GM19397 (cell line): ENCODE data around the gene NEB.
"Not testable (repeated sequence)": the region's sequence is repeated elsewhere in the genome, so short reads cannot be mapped to it uniquely, and the experiment has no call there.

Experiments
- ATAC-seq: cut with Tn5 transposase; IDR thresholded peaks from one replicate; pipeline ENCODE4 v1.9.1; 2021; ENCODE audit warnings: mild to moderate bottlenecking, moderate library complexity; ENCODE audit not compliant: unreplicated experiment

NEB gene

GRCh38 chr2:151707857-151708256 lies 26.4 kb downstream of the NEB start:
- no peak for ATAC-seq

- not testable (repeated sequence) for ATAC-seq
These were observed 29.8 kb downstream of the NEB start for GRCh38 chr2:151704480-151704961.

GRCh38 chr2:151698134-151698533 lies 36.1 kb downstream of the NEB start:
- not testable (repeated sequence) for ATAC-seq

DNA sequence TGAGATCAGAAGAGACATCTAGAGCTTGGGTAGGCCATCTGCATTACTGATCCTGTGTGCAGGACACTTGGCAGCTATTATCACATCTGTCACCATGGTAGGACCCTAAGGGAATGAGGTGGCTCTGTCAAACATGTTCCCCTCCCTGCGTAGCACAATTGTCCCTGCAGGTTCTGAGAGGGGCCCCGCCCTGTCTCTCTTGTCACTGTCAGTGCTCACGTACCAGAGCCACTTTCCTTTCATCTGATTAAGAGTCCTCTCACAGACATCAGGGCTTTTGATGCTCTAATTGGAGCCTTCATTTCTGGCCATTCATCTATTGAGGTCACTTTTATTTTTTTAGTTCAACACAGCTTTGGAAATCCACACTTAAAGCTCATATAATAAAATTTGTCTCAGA lies 38.5 kb downstream of the NEB start:
- no peak for ATAC-seq

DNA sequence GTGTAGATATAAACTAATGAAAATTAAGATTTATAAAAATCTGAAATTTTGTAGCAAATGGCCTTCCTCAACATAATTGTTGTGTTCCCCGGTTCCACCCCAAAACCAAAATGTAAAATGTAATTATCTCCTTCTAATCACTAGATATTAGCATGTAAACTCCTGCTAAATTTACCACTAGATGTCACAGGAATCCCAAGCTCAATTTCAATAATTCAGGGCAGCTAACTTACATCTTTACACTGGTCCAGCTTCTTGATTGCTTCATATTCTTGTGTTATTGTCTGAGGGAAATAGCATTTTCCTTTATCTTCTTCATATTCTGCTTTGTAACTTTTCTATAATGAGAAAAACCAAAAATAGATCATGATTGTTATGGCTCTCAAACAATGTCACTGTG lies 42.6 kb downstream of the NEB start:
- no peak for ATAC-seq

DNA sequence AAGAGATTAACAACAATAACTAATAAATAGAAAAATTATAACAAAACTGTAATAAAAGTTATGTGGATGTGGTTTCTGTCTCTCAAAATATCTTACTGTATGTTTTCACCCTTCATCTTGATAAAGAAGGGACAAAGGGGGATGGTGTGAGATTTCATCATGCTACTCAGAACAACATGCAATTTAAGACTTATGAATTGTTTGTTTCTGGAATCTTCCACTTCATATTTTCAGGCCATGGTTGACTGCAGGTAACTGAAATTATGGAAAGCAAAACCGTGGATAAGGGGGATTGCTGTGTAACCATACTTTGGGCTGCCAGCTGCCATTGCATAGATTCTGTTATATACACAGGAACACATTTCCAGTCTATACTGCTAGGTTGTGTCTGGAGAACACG lies 45.6 kb downstream of the NEB start:
- ATAC-seq, result no peak

DNA sequence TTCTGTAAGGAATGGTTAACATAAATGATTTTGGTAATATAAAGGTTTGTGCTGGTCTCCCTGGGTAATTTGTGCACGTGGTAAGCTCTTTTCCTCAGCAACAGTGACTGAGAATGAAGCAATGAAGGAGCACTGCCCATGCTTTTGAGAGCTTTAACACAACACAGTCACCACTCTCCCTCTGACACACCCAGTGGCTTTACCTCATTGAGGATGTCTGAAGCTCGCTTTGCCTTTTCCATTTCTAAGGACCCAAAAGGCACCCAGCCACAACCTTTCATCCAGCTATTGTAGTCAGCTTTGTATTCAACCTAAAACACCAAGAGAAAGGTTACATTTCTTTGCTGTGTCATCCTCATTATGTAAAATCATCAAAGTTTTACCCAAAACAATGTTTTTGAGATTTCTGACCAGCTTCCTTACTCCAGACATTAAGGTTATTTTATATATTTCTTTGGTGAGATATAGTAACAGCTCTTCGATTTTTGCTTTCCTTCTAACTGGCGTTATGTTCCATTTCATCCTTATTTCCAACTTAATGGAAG lies 51.7 kb downstream of the NEB start:
- ATAC-seq, result no peak

DNA sequence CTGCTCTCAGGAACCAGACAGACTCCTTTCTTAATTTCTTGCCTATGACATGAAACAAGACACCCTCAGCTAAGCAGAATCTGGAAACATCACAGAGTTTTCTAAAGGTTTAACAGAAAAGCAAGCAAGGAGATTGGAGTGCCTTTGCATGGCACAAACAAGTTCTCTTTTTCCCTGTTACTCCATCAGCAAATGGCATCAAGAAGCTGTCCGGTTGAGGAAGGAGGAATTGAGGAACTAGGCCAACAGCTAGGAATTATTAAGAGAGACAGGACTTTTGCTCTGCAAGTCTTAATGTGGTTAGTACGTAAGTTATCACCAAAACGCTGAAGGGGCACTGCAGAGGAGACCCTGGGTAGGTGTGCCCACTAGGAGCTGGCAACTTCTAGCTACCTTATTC lies 53.2 kb downstream of the NEB start:
- no peak for ATAC-seq

- ATAC-seq, result no peak
These were observed 54.3 kb downstream of the NEB start for GRCh38 chr2:151679994-151680393.

DNA sequence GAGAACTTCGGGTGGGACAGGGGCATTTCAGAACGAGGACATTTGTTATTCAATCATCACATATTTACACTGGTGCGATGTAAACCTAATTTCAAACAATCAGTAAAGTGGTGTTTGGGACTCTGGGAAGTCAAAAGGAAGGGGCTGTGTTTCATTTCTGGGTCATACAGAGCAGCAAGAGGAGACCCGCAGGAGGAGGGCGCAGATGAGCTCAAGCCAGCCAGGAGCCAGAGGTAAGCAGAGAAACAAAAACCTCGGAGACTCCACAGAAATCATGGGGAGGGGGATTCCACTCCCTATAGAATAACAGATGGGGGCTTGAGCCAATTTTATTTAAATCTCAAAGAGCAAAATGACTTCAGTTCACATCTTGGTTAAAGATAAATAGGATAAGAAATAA lies 55.4 kb downstream of the NEB start:
- no peak for ATAC-seq

DNA sequence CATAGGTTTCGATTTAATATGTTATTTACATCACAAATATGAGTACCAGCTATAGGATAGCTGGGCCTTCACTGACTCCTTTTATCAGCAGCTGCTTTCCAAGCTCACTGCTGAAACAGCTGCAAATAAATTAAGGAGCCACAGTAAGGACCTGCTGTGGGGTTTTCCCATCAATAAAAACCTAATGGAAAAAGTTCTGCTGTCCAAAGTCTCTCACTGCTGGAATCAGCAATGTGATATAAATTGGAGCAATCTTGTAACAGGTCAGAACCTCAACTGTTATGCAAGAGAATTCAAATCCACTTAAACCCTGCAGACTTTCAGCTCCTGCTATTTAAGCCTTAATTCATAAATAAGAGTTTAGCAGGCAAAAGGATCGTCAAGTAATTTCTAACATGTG lies 61.3 kb downstream of the NEB start:
- ATAC-seq, result no peak

DNA sequence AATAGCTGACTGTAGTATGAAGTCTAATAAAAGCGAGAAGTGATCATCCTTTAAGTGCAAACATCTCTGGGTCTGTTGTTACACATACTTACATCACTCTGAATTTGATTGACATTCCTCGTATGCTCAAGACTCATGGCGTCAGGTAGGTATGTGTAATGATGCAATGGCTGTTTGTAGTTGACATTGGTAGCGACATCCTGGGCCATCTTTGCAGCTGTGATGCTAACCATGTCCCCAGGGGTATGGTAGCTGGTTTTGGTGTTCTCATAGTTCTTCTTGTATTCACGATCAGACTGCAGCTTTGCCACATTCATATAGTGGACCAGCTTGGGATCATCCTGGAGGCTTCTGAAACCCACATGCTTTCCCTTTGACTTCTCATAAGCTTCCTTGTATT lies 62.0 kb downstream of the NEB start:
- ATAC-seq, result no peak

DNA sequence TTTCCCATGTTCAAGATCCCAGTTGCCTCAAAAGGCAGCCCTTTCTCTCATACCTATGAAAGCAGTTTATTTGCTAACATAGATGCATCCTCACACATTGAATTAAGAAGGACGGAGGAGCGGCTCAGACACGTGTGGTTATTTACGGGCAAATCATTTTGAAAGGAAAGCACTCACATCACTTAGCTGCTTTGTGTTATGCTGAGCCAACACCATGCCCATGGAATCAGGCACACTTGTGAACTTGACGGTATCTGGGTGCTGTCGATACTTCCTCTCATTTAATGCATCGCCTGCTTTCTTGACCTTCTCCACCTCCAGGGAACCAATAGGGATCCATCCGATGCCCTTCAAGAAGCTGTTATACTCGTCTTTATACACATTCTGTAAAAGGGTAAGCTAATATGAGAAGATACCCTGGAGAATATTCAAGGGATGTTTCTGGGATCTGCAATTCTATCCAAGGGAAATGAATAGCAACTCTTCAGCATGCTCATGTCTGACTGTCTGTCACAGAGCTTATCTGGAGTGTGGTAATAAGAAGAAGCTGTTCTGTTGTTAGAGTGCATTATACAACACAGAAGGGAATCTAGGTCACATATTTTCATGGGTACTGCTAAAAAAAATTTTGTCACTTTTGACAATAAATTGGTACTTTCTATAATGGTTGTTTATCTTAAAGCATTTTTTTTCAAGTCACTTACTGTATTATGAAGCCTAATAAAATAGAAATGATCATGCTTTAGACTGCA lies 63.3 kb downstream of the NEB start:
- no peak for ATAC-seq

DNA sequence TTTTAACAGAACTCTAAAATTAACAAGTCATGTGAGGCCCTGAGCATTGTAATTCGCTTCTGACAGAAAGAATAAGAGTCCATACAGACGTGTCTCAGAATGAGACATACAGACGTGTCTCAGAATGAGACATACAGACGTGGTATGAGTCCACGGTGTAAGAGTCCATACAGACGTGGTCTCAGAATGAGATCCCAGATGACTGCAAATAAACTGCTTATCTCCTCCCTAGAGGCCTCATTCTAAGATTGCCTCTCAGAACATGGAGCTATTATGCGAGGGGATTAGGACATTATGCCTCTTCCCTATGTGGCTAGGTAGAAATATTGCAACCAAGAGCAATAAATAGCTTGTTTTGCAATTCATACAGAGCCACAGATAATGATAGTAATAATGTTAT lies 63.9 kb downstream of the NEB start:
- ATAC-seq, result no peak

DNA sequence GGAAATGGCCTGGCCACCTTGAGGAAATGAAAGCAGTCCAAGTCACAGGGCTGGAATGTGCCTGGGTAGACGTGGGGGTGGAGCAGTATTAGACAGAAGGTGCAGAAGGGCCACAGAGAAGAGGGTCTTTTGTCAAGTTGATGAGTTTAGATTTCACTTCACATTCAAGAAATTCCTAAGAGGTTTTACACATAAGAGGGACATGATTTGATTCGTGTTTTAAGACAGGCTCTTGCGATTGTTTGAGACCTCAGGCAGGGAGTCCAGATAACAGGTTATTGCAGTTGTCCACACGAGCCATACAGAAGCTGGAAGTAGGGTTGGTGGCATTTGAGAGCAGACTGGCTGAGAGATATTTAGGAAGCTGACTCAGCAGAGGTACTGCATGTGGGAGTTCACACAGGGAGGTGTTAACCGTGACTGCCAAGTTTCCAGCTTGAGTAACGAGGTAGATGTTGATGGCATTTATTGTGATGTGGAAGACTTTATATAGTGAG lies 64.6 kb downstream of the NEB start:
- ATAC-seq, result no peak

DNA sequence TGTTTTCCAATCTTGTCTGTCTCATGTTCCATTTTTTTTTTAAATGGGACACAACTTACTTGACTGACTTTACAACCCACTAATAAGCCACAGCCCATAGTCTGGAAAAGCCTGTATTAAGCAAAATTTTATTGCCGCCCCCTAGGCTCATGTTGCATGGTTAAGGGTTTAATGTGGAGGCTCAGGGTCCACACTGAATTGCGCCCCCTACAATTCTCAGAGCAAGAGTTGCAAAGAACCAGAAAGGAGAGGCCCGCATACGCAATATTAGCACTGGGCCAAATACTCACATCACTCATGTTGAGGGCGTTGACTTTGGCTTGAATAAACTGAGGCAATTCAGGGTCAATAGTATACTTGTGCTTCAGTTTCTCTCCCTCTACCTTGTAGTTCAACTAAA lies 65.5 kb downstream of the NEB start:
- no peak for ATAC-seq

DNA sequence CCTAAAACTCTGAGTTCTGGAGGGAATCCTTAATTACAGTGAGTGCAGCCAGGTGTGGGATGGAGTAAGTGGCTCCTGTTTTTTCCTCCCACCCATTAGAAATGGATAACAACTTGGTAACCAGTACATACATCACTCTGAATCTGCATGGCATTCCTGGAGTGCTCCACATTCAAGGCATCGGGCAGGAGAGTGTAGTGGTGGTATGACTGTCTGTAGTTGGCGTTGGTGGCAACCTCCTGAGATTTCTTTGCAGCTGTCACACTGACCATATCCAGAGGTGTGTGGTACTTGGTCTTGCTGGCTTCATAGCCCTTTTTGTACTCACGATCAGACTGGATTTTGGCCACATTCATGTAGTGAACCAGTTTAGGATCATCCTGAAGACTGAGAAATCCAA lies 68.3 kb downstream of the NEB start:
- no peak for ATAC-seq

- ATAC-seq, result no peak
These were observed 69.8 kb downstream of the NEB start for GRCh38 chr2:151664520-151664919.

DNA sequence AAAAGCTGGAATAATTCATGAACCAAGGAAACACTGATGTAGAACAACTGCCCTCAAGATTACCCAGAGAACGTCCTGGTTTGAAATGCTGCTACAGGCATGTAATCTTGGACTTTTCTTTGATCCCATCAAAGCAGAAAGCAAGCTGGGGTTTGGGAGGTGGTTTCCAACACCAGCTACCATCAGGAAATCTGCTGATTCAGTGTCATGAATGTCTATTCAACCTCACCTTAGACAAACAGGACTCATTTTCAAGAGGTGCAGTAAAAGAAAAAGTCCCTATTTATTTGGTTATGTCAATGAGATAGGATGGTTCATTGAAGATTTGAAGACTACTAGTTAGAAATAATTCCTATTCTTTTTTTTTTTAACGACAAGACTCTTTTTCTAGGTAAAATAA lies 72.7 kb downstream of the NEB start:
- ATAC-seq, result no peak

- no peak for ATAC-seq
These were observed 76.2 kb downstream of the NEB start for GRCh38 chr2:151658081-151658480.

DNA sequence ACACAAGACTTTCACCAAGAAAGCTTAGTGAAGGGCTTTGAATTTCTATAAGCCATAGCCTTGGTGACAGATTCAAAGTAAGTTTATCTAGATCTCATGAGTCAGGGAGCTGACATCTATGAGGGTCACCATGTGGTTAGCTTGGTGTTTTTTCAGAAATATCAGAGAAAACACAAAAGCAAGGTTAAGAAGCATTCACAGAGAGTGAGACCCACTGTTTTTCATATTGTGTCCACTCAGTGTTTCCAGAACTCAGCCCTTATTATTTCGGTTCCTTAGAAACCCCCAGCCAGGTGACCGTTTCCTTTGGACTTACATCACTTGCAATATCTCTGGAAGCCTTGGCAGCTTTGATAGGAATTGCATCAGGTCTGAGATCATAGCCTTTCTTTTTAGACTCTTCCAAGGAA lies 76.6 kb downstream of the NEB start:
- ATAC-seq, result no peak

DNA sequence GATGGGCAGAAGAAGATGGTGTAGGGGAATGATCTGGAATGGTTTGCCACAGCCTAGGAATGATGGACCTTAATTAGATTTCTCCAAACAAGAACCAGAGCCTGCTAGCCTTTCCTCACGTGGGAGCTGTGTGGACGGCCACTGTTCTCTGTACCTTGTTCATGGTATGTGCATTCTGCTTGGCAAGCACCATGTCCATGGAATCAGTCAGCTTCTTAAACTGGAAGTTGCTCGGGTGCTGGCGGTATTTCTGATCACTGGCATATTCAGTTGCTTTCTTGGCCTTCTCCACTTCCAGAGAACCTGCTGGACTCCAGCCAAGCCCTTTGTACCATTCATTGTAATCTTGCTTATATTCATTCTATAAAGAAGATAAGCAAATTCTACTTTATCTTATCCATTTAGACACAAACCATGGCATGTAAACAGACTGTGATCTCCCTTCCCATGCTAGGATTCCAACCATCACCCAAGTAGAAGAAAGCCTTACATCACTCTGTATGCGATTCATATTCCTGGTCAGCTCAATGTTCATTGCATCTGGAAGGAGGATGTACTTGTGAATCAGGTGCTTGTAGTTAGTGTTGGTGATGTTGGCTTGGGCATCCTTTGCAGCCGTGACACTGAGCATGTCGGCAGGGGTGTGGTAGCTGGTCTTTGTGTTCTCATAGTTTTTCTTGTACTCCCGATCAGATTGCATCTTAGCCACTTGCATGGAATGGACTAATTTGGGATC lies 78.4 kb downstream of the NEB start:
- no peak for ATAC-seq
